Effector memory CD4-positive, alpha-beta T cell (primary cell): ENCODE results near the gene CHM.
"Not testable (repeated sequence)": the region's sequence is repeated elsewhere in the genome, so short reads cannot be mapped to it uniquely, and the experiment has no call there.

Source experiments
- DNase-seq, 3 donors: peaks; one replicate each; pipeline ENCODE4 v3.0.0-alpha.2; 2020
- H3K27ac ChIP-seq: 2 replicates; pipeline ENCODE4 v1.7.0; 2013; ENCODE audit warnings: mild to moderate bottlenecking, low read length, moderate library complexity; ENCODE audit not compliant: insufficient read depth, poor library complexity, severe bottlenecking
- H3K27me3 ChIP-seq: replicated peaks from 2 replicates; pipeline ENCODE4 v1.7.0; 2013; ENCODE audit warnings: mild to moderate bottlenecking, low read length; ENCODE audit not compliant: insufficient read depth, control insufficient read depth, poor library complexity, severe bottlenecking
- H3K36me3 ChIP-seq: 2 replicates; pipeline ENCODE4 v1.7.0; 2013; ENCODE audit warnings: mild to moderate bottlenecking, low read length, moderate library complexity; ENCODE audit not compliant: control insufficient read depth, insufficient read depth
- H3K4me1 ChIP-seq: 2 replicates; pipeline ENCODE4 v1.7.0; 2013; ENCODE audit warnings: low read length, mild to moderate bottlenecking; ENCODE audit not compliant: control insufficient read depth, insufficient read depth, poor library complexity, severe bottlenecking
- H3K4me3 ChIP-seq: 2 replicates; pipeline ENCODE4 v1.7.0; 2013; ENCODE audit warnings: low read length, low read depth, mild to moderate bottlenecking; ENCODE audit not compliant: insufficient read depth, poor library complexity, severe bottlenecking
- H3K9me3 ChIP-seq: 2 replicates; pipeline ENCODE4 v1.7.0; 2013; ENCODE audit warnings: mild to moderate bottlenecking, low read length, moderate library complexity; ENCODE audit not compliant: control insufficient read depth

Gene CHM

GRCh38 chrX:85977218-85977617, 70.1 kb downstream of the CHM start:
- H3K27me3 ChIP-seq: no peaks in the 10 kb centered on the region
- no peaks in the 10 kb centered on the region for H3K4me1 ChIP-seq
- H3K27ac ChIP-seq: no peak overlapping the region
- H3K4me3 ChIP-seq: no peak overlapping the region
- no peaks in the 10 kb centered on the region for H3K36me3 ChIP-seq
- DNase-seq: no peak
- no peaks in the 10 kb centered on the region for H3K9me3 ChIP-seq

DNA sequence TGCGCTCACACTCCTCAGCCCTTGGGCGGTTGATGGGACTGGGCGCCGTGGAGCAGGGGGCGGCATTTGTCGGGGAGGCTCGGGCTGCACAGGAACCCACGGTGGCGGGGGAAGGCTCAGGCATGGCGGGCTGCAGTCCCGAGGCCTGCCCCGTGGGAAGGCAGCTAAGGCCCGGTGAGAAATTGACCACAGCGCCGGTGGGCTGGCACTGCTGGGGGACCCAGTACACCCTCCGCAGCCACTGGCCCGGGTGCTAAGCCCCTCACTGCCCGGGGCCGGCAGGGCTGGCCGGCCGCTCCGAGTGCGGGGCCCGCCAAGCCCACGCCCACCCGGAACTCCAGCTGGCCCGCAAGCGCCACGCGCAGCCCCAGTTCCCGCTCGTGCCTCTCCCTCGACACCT, 75.0 kb downstream of the CHM start:
- H3K36me3 ChIP-seq, H3K9me3 ChIP-seq, H3K27ac ChIP-seq, H3K4me1 ChIP-seq, DNase-seq, H3K4me3 ChIP-seq, H3K27me3 ChIP-seq: not testable (repeated sequence)

- H3K27ac ChIP-seq: no peak overlapping the region
- no peak for DNase-seq
- no peaks in the 10 kb centered on the region for H3K27me3 ChIP-seq
- H3K36me3 ChIP-seq: no peaks in the 10 kb centered on the region
- H3K9me3 ChIP-seq: no peaks in the 10 kb centered on the region
- no peaks in the 10 kb centered on the region for H3K4me1 ChIP-seq
- H3K4me3 ChIP-seq: no peak overlapping the region
Observed at GRCh38 chrX:85964744-85965143, 82.6 kb downstream of the CHM start.

- no peaks in the 10 kb centered on the region for H3K4me1 ChIP-seq
- H3K4me3 ChIP-seq: no peak overlapping the region
- no peaks in the 10 kb centered on the region for H3K27me3 ChIP-seq
- no peak overlapping the region for H3K27ac ChIP-seq
- no peak for DNase-seq
- no peaks in the 10 kb centered on the region for H3K9me3 ChIP-seq
- H3K36me3 ChIP-seq: no peaks in the 10 kb centered on the region
Observed at GRCh38 chrX:85963736-85964135, 83.6 kb downstream of the CHM start.

DNA sequence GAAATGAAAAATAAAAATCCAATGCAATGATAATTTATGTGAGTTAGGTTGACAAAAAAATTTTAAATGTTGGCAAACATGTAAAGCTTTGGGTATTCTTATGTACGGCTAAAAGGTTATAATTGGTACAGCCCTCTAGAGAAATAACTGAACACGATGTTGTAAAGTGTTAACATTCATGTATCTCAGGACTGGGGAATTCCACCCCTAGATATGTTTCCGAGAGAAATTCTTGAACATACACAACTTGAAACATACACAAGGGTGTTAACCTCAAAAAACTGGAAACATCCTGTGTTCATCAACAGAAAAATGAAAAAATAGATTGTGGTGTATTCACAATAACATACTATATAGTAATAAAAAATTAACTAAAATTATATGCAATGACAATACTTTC, 91.8 kb downstream of the CHM start:
- no peak overlapping the region for H3K4me3 ChIP-seq
- no peaks in the 10 kb centered on the region for H3K9me3 ChIP-seq
- no peak overlapping the region for H3K27ac ChIP-seq
- peaks cover 4% of the 10 kb centered on the region for H3K36me3 ChIP-seq
- no peaks in the 10 kb centered on the region for H3K4me1 ChIP-seq
- H3K27me3 ChIP-seq: no peaks in the 10 kb centered on the region
- no peak for DNase-seq

DNA sequence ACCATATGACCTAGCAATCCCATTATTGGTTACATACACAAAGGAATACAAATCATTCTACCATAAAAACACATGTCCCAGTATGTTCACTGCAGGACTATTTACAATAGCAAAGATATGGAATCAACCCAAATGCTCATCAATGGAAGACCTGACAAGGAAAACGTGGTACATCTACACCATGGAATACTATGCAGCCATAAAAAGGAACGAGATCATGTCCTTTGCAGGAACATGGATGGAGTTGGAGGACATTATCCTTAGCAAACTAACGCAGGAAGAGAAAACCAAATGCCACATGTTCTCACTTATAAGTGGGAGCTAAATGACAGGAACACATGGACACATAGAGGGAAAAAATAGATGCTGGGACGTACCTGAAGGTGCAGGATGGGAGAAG, 102.6 kb downstream of the CHM start:
- H3K4me1 ChIP-seq, H3K36me3 ChIP-seq, DNase-seq, H3K27me3 ChIP-seq, H3K4me3 ChIP-seq, H3K9me3 ChIP-seq, H3K27ac ChIP-seq: not testable (repeated sequence)

DNA sequence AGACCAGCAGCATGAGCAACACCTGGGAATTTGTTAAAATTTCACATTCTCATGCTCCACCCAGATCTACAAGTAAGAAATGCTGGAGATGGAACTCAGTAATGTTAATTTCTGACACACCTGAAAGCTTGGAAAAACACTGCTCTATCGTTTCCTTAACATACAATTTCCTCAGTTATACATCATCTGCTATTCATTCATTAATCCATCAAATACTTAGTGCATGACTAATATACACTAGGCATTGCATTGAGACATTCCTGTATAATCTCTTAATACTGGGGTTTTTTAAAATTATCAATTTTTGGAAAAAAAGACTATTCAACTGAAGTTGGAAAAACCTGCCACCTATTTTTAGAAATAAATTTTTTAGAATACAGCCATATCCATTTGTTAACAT, 106.1 kb downstream of the CHM start:
- no peak overlapping the region for H3K4me3 ChIP-seq
- H3K4me1 ChIP-seq: no peaks in the 10 kb centered on the region
- no peaks in the 10 kb centered on the region for H3K9me3 ChIP-seq
- H3K27ac ChIP-seq: no peak overlapping the region
- no peaks in the 10 kb centered on the region for H3K27me3 ChIP-seq
- H3K36me3 ChIP-seq: no peaks in the 10 kb centered on the region
- DNase-seq: no peak

GRCh38 chrX:85939942-85940341, 107.4 kb downstream of the CHM start:
- H3K9me3 ChIP-seq, H3K36me3 ChIP-seq, H3K27me3 ChIP-seq, DNase-seq, H3K4me1 ChIP-seq, H3K4me3 ChIP-seq, H3K27ac ChIP-seq: not testable (repeated sequence)

GRCh38 chrX:85934399-85934798, 113.0 kb downstream of the CHM start:
- not testable (repeated sequence) for H3K36me3 ChIP-seq, H3K4me1 ChIP-seq, DNase-seq, H3K27me3 ChIP-seq, H3K9me3 ChIP-seq, H3K27ac ChIP-seq, H3K4me3 ChIP-seq

DNA sequence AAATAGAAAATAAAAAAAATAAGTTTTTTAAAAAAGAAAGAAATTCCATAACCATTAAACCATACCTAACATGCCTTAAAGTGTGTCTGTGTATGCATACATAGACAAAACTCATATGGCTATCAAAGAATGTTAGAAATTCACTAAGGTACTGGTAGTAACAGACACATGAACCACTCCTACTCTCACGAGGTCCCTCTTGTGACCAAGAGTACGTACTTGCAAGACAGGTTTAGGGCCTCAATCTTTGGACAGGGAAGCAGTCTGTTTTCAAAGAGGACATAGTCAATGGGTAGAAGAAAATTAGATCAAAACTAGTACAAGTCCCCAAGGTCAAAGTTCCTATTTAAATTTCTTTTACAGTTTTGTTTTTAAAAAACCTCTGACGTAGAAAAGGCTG, 117.3 kb downstream of the CHM start:
- Histone ChIP-seq H3K4me1 (no peaks in the 10 kb centered on the region), H3K27me3 (no peaks in the 10 kb centered on the region), H3K9me3 (no peaks in the 10 kb centered on the region), H3K4me3 (no peak overlapping the region), H3K27ac (no peak overlapping the region), H3K36me3 (no peaks in the 10 kb centered on the region)
- DNase-seq: no peak

GRCh38 chrX:85928606-85929005, 118.8 kb downstream of the CHM start:
- H3K27me3 ChIP-seq: no peaks in the 10 kb centered on the region
- H3K4me3 ChIP-seq: no peak overlapping the region
- no peaks in the 10 kb centered on the region for H3K36me3 ChIP-seq
- no peak for DNase-seq
- H3K4me1 ChIP-seq: no peaks in the 10 kb centered on the region
- H3K27ac ChIP-seq: no peak overlapping the region
- H3K9me3 ChIP-seq: no peaks in the 10 kb centered on the region
